PC-3 (cell line): ENCODE results near the gene STX8. TPM values are rescaled to one million over a fixed set of nuclear protein-coding genes. Genes with fewer than 3 reads are reported as not detected.

ENCODE experiments used
- ATAC-seq: fragments of 200-7000 bp; cut with Tn5 transposase; 2 replicates; pipeline ENCODE4 v1.9.1; 2020; ENCODE audit warnings: mild to moderate bottlenecking, moderate library complexity
- BruUV-seq: library from RNA; stranded (reverse); fragments of 400-500 nt; replicated peaks from 2 replicates; lab custom pipeline; 2021; lab: Mats Ljungman, UMichigan
- CTCF ChIA-PET: fragments of 300-600 bp; sonication (Branson Sonifier 250); formaldehyde crosslinking; loops from one replicate; lab custom pipeline; 2022; ENCODE audit warnings: antibody characterized with exemption; lab: Charles Lee
- POLR2A ChIA-PET: fragments of 300-600 bp; sonication (Branson Sonifier 250); formaldehyde crosslinking; loops from one replicate; lab custom pipeline; 2022; ENCODE audit warnings: antibody characterized with exemption; ENCODE audit not compliant: unreplicated experiment; lab: Charles Lee
- DNase-seq: peaks from one replicate; pipeline ENCODE4 v3.0.0-alpha.2; 2015
- H2AFZ ChIP-seq: fragments of 300-600 bp; sonication (generic); 2 replicates; pipeline ENCODE4 v1.6.0; 2016; ENCODE audit warnings: antibody characterized with exemption, low read length
- H3F3A ChIP-seq: fragments of 300-600 bp; sonication (generic); one replicate; pipeline ENCODE4 v1.6.0; 2017; ENCODE audit warnings: antibody characterized with exemption, low read length, control low read depth, mild to moderate bottlenecking; ENCODE audit not compliant: unreplicated experiment
- H3K27ac ChIP-seq: fragments of 300-600 bp; sonication (generic); 2 replicates; pipeline ENCODE4 v1.5.1; 2016; ENCODE audit warnings: mild to moderate bottlenecking, low read length
- H3K27me3 ChIP-seq: fragments of 300-600 bp; sonication (generic); 2 replicates; pipeline ENCODE4 v1.6.1; 2016; ENCODE audit warnings: low read length, mixed read lengths
- H3K36me3 ChIP-seq: fragments of 300-600 bp; sonication (generic); 2 replicates; pipeline ENCODE4 v1.6.1; 2016; ENCODE audit warnings: low read depth, mixed run types, low read length, mixed read lengths
- H3K4me1 ChIP-seq: fragments of 300-600 bp; sonication (generic); 2 replicates; pipeline ENCODE4 v1.5.1; 2016; ENCODE audit warnings: low read length; ENCODE audit not compliant: insufficient read depth
- H3K4me2 ChIP-seq: fragments of 300-600 bp; sonication (generic); 2 replicates; pipeline ENCODE4 v1.6.0; 2016; ENCODE audit warnings: low read length
- H3K4me3 ChIP-seq: fragments of 300-600 bp; sonication (generic); 2 replicates; pipeline ENCODE4 v1.5.1; 2016; ENCODE audit warnings: mild to moderate bottlenecking, low read length, mixed read lengths
- H3K79me2 ChIP-seq: fragments of 300-600 bp; sonication (generic); 2 replicates; pipeline ENCODE4 v1.6.1; 2017; ENCODE audit warnings: low read length, mixed read lengths
- H3K9ac ChIP-seq: fragments of 300-600 bp; sonication (generic); 2 replicates; pipeline ENCODE4 v1.6.0; 2016; ENCODE audit warnings: mild to moderate bottlenecking, low read length
- H3K9me2 ChIP-seq: fragments of 300-600 bp; sonication (generic); replicated peaks from 2 replicates; pipeline ENCODE4 v1.6.1; 2016; ENCODE audit warnings: mixed run types, low read length, mixed read lengths
- H3K9me3 ChIP-seq: fragments of 300-600 bp; sonication (generic); 2 replicates; pipeline ENCODE4 v1.6.1; 2016; ENCODE audit warnings: low read length, mixed read lengths
- H4K20me1 ChIP-seq: fragments of 300-600 bp; sonication (generic); 2 replicates; pipeline ENCODE4 v1.6.1; 2016; ENCODE audit warnings: low read length, mixed read lengths
- EZH2 ChIP-seq: fragments of 300-600 bp; sonication (generic); IDR thresholded peaks from one replicate; pipeline ENCODE4 v1.6.1; 2017; ENCODE audit warnings: antibody characterized with exemption, mild to moderate bottlenecking, low read length; ENCODE audit not compliant: unreplicated experiment
- EZH2phosphoT487 ChIP-seq: fragments of 300-600 bp; sonication (generic); IDR thresholded peaks from 2 replicates; pipeline ENCODE4 v1.6.1; 2018; ENCODE audit warnings: mild to moderate bottlenecking, antibody characterized with exemption, low read length, borderline replicate concordance
- intact Hi-C: fragments of 100-400 bp; cut with micrococcal nuclease; formaldehyde crosslinking; loops from 2 replicates; pipeline ENCODE4 v1.9.0; 2023
- total RNA-seq: library from RNA; depleted of rRNA; stranded (reverse); fragments of >200 nt; gene quantifications from 2 replicates; pipeline ENCODE4 v1.2.3, GENCODE V29; 2014
- TF ChIP-seq, protein P1 (sequence below): fragments of 300-600 bp; sonication (generic); conservative IDR thresholded peaks from 2 replicates; pipeline ENCODE4 v1.5.1; 2017; ENCODE audit warnings: antibody characterized with exemption, low read depth, mild to moderate bottlenecking, low read length

Gene STX8
- total RNA-seq, 1 experiment from 2014 or later: 57.4 TPM

DNA sequence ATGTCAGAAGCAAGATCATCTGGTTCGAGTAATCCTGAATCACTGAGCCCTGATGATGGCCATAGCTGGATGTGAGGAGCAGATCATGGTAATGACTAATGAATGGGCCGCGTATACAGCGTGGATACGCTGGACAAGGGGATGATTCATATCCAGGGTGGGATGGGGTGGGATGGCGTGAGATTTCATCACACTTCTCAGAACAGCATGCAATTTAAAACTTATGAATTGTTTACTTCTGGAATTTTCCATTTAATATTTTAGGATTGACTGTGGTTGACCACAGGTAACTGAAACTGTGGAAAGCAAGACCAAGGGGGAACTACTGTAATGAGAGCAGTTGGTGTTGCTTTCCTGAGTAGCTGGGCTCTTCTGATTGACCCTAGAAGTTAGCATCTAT is 225.5 kb downstream of the STX8 start:
- Histone ChIP-seq H4K20me1 (no peaks in the 10 kb centered on the region), H2AFZ (no peak overlapping the region), H3K9me2 (no peaks in the 10 kb centered on the region), H3K27me3 (no peaks in the 10 kb centered on the region), H3K4me1 (peaks cover 8% of the 10 kb centered on the region), H3K27ac (peak overlapping the region; percentile 73), H3K4me2 (no peak overlapping the region), H3K4me3 (no peak overlapping the region), H3K36me3 (no peaks in the 10 kb centered on the region), H3K9ac (peak overlapping the region; percentile 29; the same call in 1 of the 2 replicates), H3F3A (no peaks in the 10 kb centered on the region), H3K79me2 (no peaks in the 10 kb centered on the region), H3K9me3 (no peaks in the 10 kb centered on the region)
- DNase-seq: peak; percentile 76
- ChIA-PET CTCF (no interaction called here), POLR2A (no interaction called here)
- BruUV-seq: no TSS peak
- intact Hi-C loops: no loop called here
- no peak for TF ChIP-seq EZH2phosphoT487
- TF ChIP-seq, protein P1, sequence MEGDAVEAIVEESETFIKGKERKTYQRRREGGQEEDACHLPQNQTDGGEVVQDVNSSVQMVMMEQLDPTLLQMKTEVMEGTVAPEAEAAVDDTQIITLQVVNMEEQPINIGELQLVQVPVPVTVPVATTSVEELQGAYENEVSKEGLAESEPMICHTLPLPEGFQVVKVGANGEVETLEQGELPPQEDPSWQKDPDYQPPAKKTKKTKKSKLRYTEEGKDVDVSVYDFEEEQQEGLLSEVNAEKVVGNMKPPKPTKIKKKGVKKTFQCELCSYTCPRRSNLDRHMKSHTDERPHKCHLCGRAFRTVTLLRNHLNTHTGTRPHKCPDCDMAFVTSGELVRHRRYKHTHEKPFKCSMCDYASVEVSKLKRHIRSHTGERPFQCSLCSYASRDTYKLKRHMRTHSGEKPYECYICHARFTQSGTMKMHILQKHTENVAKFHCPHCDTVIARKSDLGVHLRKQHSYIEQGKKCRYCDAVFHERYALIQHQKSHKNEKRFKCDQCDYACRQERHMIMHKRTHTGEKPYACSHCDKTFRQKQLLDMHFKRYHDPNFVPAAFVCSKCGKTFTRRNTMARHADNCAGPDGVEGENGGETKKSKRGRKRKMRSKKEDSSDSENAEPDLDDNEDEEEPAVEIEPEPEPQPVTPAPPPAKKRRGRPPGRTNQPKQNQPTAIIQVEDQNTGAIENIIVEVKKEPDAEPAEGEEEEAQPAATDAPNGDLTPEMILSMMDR: no peak
- no peak for TF ChIP-seq EZH2
- ATAC-seq: peak; percentile 94

DNA sequence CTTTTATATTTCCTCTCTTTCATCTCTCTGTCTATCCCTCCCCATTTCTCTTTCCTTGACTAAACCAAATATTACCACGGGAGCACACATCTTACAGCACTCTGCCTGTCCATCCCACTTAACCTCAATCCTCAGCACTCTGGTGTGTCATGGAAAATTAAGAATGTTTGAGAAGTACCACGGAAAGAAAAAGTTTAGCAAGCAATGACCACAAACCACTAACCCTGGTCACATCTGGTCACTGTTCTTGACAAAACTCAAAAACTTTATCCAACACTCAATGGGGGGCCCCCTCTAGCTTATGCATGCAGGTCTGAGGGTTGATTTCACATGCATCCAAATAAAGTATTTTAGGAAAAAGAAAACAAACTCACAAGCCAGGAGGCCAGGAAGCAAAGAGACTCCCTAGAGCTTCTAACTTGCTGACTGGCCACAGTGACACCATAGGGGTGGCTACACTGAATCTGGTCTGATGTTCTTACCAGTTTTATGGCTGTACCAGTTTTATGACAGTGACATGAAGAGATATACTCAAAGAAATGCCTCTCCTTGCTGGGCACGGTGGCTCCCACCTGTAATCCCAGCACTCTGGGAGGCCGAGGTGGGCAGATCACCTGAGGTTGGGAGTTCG is 229.2 kb downstream of the STX8 start:
- BruUV-seq: no TSS peak
- H3K27ac ChIP-seq: no peak overlapping the region
- ChIA-PET CTCF (no interaction called here), POLR2A (no interaction called here)
- ATAC-seq (no peak), DNase-seq (no peak)
- no peak overlapping the region for H3K4me3 ChIP-seq
- no peaks in the 10 kb centered on the region for H3K9me3 ChIP-seq
- no peak overlapping the region for H3K4me2 ChIP-seq
- TF ChIP-seq, protein P1: no peak
- TF ChIP-seq EZH2: no peak
- TF ChIP-seq EZH2phosphoT487: no peak
- no peaks in the 10 kb centered on the region for H4K20me1 ChIP-seq
- H3K9me2 ChIP-seq: no peaks in the 10 kb centered on the region
- no peaks in the 10 kb centered on the region for H3K36me3 ChIP-seq
- no peak overlapping the region for H2AFZ ChIP-seq
- peaks cover 8% of the 10 kb centered on the region for H3K4me1 ChIP-seq
- intact Hi-C loops: no loop called here
- H3K27me3 ChIP-seq: no peaks in the 10 kb centered on the region
- H3F3A ChIP-seq: no peaks in the 10 kb centered on the region
- no peak overlapping the region for H3K9ac ChIP-seq
- H3K79me2 ChIP-seq: no peaks in the 10 kb centered on the region

DNA sequence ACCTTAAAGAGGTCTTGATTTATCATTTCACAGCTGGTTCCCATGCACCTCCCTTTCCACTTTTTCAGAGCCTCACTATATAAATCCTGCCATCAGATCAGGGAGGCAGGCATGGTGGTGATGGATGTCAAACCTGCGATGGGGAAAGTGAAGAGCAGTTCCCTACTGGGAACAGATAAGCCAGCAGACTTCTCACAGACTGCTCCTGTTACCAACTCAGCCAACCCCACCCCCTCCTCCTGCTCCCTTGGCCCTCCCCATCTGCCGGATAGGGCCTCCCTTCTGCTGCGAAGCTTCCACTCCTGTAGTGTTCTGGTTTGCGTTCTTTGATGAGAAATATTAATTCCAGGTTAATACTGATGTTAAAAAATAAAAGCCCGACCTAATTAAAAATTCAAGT is 232.1 kb downstream of the STX8 start:
- no TSS peak for BruUV-seq
- ATAC-seq: no peak

More for the DNA sequence above, 232.1 kb downstream of the STX8 start:
- Histone ChIP-seq H2AFZ (no peak overlapping the region), H3K27ac (no peak overlapping the region), H4K20me1 (no peaks in the 10 kb centered on the region), H3K9me2 (no peaks in the 10 kb centered on the region), H3K79me2 (no peaks in the 10 kb centered on the region), H3K4me3 (no peak overlapping the region), H3K4me1 (no peaks in the 10 kb centered on the region), H3K36me3 (no peaks in the 10 kb centered on the region), H3F3A (no peaks in the 10 kb centered on the region), H3K27me3 (no peaks in the 10 kb centered on the region), H3K9me3 (no peaks in the 10 kb centered on the region), H3K9ac (no peak overlapping the region), H3K4me2 (no peak overlapping the region)
- no peak for DNase-seq
- TF ChIP-seq, protein P1: no peak
- TF ChIP-seq EZH2: no peak
- TF ChIP-seq EZH2phosphoT487: no peak
- ChIA-PET POLR2A (no interaction called here), CTCF (no interaction called here)
- intact Hi-C loops: no loop called here
